Dermis blood vessel endothelial cell (primary cell): ENCODE data around the gene PPP1R16B. TPM values are rescaled to one million over a fixed set of nuclear protein-coding genes. Genes with fewer than 3 reads are reported as not detected.

Source experiments
- total RNA-seq: library from RNA; depleted of rRNA; stranded (reverse); fragments of >200 nt; gene quantifications from 2 replicates; pipeline ENCODE4 v1.2.3, GENCODE V29; 2014

The PPP1R16B gene
- total RNA-seq, 1 donor from 2014 or later: 247 TPM

Other genes starting within 250 kb of the PPP1R16B start
- gene ADIG, start 224.5 kb upstream of the PPP1R16B start, total RNA-seq: not detected in 2 replicates
- 0.09 TPM in 1 of 2 replicates, not detected in the other for gene ARHGAP40, start 203.9 kb upstream of the PPP1R16B start, total RNA-seq
- gene SLC32A1, start 81.2 kb upstream of the PPP1R16B start, total RNA-seq: 0.05 TPM in 1 of 2 replicates, not detected in the other
- 9.7 and 14.1 TPM in 2 replicates for gene ACTR5, start 57.2 kb upstream of the PPP1R16B start, total RNA-seq
- gene FAM83D, start 120.7 kb downstream of the PPP1R16B start, total RNA-seq: 23.5 and 67.6 TPM in 2 replicates
- 12.9 and 13.3 TPM in 2 replicates for gene DHX35, start 156.6 kb downstream of the PPP1R16B start, total RNA-seq